T follicular helper cell (primary cell): ENCODE measurements around the gene NEDD4L.
A peak's percentile ranks its signal among the peaks of the same experiment; 100 is the strongest.
"Not testable (repeated sequence)": the region's sequence is repeated elsewhere in the genome, so short reads cannot be mapped to it uniquely, and the experiment has no call there.

ENCODE experiments used
- DNase-seq: peaks from one replicate; pipeline ENCODE4 v3.0.0-alpha.2; 2020; ENCODE audit warnings: low read depth

NEDD4L gene

DNA sequence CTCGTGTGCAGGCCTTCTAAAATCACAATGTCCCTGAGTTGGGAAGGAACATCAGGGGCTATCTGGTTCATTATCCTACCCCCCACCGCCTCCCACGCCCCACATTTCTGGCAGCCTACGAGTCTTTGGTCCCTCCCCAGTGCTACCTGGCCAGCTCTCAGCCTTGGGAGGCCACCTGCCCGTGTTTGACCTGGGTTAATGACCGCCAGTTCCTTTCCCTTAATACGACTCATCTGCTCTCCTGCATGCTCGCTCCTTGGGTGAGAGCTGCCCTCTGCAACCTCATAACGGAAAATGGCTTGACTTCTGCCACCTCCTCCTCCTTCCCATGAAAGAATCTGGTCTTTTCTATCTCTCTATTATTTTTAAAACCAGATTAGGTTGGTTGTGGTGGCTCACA lies 112.5 kb downstream of the NEDD4L start:
- no peak for DNase-seq

DNA sequence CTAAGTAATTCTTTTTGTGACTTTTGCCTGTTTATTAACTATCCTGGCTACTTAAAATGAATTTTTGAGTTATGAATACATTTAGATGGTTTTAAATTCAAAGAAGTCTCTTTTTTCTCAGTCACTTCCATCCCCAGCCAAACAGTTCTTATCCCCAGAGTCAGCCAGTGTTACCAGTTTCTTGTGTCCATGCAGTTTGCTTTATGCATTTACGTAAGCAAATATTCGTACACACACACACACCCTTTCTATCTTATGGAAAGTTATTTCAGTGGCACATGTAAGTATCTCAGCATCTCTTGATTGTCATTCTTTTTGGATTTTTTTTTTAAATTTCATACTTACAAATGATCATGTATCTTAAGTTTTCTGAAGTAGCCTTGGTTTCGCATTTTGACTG lies 113.2 kb downstream of the NEDD4L start:
- no peak for DNase-seq

DNA sequence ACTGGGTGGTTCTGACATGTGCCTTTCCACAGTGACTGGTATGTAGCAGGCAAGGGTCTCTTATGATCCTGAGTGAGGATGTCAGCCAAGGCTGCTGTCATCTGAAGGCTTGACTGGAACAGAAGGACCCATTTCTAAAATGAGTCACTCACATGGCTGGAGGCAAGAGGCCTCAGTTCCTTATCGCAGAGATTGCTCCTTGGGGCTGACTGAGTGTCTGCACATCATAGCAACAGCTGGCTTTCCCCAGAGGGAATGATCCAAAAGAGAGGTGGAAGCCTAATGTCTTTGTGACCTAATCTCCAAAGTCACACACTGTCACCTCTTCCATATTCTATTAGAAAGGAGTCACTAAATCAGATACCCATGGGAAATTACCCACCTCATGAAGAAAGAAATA lies 114.0 kb downstream of the NEDD4L start:
- no peak for DNase-seq

DNA sequence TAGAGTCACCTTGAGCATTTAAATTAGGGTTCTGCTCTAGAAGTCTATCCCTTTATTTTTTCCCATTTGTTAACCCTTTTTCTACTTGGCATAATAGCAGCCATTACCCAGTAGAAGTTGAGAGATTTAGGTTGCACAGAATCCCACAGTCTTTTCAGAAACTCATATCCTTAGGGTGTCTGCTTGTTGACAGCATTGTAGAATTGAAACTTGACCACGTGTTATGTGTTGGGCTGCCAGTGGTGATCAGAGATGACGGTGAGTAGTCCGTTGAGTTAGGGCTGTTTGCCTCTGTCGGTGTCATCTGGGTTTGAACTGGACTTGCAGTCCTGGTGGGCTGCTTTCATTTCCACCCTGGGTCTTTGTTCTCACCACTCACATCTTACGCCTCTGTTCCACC lies 114.4 kb downstream of the NEDD4L start:
- no peak for DNase-seq

DNA sequence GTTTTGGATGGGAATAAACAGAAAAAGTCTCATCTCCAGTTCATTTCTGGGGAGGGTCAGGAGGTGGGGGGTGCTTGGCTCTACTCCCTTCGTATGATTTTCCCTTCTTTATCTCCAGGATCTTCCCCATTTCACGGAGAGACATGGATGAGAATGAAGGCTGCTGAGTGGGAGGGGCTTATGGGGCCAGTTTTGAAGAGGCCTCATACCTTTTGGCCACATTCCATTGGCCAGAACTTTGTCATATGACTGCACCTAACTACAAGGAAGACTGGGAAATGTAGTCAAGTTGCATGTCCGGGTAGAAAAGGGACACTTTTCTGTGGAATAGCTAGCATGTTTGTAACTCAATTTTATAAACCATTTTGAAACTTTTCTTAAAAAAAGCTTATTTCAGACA lies 117.6 kb downstream of the NEDD4L start:
- DNase-seq = no peak

DNA sequence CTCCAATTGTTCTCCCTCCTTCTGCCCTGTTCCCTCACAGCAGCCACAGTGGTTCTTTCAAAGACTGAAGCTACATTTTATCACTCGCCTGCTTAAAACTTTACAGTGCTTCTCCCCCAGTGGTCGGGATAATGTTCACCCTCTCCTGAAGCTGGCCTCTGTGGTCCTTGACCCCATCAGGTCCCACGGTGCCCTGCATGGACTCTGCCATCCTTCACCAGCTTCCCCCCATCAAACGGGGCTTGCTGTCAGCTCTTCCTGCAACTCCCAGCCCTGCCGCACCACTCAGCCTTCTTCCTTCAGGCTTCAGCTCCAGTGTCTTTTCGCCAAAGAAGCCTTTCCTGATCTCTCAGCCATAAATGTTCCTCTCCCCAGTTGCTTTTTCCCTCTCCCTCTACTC lies 118.1 kb downstream of the NEDD4L start:
- no peak for DNase-seq

DNA sequence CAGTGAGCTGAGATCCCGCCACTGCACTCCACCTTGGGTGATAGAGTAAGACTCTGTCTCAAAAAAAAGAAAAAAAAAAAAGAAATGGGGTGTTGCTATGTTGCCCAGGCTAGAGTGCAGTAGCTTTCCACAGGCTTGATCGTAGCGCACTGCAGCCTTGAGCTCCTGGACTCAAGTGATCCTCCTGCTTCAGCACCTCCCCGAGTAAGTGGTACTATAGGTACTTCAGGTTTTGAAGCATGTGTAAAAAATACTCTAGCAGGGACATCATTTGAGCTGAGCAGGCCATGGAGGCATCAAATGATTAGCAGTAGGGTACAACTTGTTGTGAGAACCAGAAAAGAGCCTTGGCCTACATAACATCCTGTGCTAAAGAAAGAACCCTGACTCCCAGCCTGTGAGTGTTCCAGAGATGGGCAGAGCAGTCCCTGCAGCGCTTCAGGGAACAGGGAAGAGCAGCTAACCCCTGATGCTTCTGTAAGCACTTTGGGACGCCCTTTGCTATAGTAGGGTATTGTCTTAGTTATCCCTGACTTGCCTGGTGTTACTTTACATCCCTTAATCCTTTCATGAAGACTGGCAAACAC lies 119.1 kb downstream of the NEDD4L start:
- DNase-seq = no peak

DNA sequence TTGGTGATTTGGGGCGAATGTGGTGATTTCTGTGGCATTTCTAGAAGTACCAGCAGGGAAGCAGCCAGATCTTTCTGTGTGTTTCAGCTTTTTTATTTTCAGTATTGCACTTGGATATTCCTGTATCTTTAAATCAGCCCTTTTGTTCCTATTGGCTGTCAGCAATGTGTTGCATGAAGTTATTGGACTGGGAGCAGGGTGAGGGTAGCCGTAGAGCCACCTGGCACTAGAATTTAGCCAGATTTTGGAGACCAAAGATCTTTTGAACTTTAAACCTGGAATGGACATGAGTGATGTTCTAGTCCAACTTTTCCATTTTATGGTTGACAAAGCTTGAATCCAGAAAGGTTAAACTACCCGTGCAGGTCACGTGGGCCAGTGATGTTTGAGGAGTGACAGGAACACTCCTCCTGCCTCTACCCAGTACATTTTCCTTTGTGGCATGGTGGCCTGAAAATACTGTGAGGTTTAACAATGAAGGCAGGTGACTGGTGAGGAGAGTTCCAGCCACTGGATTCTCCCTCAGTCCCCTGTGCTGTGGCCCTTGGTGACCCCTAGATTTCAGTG lies 122.3 kb downstream of the NEDD4L start:
- no peak for DNase-seq

DNA sequence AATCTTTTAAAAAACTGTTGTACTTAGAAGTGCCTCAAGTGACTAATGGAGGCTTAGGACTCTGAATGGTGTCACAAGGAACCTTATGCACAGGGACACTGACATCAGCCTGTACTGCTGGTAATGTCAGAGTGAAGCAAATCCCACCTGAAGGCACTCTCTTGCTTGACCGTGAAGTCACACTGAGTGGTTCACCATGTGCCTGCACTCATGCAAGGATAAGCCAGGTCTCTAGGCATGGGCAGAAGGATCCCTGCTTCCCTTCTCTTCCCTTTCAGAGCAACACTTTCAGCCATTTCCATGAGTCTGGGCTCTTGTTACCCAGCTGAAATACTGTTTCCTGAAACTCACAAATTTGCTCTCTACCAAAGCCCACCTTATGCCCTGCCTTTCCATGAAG lies 123.0 kb downstream of the NEDD4L start:
- DNase-seq = no peak

DNA sequence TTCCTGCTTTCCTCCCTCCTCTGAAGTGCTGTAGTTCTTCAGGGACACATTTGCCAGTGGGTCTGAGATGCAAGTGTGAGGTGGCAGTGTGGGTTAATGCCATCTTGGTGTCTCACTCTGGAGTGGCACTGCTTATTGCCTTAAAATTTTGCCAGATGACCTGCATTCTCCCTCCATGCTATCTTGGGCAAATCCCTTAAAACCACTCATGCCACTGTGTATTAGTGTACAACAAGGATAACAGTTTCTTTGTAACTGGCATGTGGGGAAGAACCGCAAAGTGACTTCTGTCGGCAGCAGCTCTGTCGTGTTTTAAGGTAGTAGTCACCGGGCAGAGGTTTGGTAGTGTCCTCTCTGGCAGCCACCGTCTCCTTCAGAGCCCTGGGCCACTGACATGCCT lies 124.2 kb downstream of the NEDD4L start:
- DNase-seq = no peak

DNA sequence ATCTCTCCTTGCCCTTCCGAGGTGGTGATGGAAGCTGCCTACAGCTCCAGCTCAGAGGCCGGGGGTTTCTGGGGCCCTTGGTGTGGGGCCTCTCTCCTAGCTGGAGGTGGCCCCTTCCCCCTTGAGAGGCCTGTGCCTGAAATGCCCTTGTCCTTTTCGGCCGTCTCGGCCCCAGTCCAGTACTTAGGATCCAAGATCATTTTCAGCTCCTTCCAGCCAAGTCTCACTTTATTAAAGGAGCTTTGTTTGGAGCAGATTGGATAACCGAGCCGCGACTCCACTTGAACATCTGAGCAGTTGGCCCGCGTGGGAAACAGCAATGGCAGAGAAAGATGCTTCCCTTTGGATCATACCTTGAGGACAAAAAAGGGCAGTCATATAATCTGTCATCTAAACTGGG lies 125.0 kb downstream of the NEDD4L start:
- DNase-seq = no peak

DNA sequence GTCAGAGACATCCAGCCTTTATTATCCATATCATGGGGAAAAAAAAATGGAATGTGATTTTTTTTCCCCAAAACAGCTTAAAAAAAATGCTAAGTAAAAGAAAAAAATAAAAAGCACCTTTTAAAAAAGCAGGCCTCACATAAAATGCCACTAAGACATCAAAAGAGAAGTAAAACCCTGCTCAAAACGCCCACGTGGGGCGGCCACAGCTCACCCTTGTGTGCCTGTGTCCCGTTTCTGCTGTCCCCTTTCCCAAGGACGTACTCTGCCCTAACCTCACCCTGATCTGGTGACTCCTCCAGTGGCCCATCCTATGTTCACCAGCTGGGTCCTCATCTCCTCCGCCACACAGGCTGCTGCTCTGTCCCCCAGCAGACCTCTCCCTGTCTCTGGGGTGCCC lies 125.4 kb downstream of the NEDD4L start:
- no peak for DNase-seq

DNA sequence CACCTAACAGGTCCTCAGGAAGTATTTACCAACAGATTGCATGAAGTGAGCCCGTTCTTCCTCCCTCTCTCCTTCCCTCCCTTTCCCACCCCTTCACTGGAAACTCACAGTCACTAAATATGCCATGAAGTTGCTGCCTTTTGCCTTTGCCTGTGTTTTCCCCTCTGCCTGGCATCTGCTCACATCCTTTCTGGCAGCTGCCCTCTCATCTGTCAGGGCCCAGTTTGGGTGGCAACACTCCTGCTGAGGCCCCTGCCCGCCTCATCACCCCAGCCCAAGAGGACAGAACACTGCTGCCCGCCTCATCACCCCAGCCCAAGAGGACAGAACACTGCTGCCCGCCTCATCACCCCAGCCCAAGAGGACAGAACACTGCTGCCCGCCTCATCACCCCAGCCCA lies 126.0 kb downstream of the NEDD4L start:
- not testable (repeated sequence) for DNase-seq

DNA sequence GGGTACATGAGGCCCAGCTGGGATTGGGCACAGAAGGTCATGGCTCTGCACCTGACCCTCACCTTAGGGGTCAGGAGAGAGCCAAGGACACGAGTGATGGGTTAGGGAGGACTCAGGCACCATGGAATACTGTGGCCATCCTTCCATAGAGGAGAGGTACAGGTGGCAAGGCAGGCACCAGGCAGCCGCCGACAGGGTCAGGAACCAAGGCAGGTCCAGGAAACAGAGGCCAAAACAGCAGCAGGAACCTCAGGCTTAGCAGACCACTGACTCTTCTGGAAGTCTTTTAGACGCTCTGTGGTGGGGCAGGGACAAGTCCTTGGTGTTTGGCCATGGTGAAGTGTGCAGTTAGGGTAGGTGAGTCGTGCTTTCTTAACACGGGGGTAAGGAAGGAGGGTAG lies 128.0 kb downstream of the NEDD4L start:
- DNase-seq = no peak

DNA sequence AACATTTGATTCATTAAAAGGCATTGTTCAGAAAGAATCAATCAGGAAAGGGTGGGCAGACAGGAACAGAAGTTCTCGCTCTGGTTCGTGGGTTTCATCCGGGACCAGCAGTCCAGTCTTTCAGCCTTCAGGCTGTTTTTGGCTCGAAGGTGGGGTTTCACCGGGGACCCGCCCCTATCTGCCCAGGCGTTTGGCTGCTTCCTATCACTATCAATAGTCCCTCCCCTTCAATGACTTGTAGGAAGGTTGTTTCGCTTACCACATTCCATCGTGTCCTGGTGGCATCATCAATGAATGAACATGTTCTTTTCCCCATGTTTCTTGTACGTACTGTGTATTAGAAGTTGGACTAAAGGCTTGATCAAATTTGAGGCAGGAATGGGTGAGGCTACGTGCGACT lies 130.3 kb downstream of the NEDD4L start:
- DNase-seq = no peak

DNA sequence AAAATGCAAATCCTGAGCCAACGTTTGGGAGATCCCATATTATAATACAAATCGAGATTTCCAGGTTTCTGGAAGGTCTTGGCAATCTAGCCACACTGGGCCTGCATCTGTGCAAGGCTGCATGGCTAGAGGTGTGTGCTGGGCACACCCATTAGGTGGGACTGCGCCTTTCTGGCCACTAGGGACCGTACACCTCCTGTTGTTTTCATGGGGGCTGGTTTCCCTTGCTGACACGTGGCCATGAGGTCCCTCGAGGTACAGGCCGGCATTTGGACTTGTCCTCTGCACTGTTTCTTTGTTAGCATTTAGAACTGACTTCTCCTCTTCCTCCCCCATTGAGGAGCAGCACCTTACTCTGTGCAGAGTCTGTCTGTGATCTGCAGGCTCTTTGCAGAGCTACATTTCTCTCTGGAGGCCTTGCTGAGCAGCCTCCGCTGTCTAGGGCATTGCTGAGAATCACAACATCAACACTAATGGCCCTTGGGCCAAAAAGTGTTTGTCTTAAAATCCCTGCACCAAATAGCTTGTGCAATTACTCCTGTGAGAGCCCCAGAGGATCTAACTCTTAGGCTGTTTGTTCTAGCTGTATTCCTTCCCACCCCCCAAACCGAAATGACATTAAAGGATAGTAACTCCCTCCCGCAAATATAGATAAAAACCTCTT lies 131.2 kb downstream of the NEDD4L start:
- DNase-seq = no peak

DNA sequence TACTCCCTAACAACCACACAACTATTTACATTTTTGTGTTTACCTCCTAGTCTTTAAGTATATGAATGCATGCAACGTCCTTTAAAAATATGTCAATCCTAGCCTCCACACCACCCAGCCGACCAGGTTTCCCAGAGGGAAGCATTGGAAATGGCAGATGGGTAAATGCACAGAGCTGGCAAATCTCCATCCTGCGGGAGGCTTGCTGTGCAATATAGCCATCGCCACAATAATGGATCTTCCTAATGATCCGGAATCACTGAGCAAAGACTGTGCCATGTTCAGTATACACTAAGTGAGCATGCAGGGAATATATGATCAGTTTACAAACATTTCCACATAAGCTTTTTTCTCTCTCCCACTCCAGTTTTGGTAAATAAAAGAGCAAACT lies 131.8 kb downstream of the NEDD4L start:
- DNase-seq = no peak

DNA sequence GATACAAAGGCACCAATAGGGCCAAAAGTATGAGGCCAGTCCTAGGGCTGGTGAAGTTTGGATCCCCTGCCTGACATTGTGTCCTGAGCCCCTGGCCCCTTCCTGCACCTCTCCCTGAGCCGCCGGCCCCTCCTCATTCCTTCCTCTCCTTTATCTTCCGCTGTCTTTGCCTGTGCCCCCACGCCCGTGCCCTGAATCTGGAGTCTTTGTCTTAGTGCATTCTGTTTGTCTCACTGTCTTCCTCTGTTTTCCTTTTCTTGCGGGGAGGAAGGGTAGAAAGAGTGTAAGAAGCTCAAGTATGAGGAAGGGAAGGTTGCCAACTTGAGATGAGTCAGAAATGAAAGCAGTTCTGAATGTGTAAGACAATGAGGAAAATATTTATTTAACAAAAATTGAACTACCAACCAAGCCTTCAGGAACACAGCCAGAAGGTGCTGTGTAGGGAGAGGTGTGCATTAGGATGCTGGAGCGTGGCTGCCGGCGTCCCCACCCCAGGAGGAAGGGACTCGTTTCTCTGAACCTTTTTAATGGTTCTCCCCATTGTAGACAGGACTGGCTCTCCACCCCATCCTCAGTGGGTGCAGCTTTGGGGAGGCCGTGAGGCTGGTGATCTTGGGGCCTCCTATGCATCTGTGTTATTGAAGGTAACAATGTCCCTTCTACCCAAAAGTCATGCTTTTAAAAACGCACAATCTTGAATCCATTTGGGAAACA lies 133.1 kb downstream of the NEDD4L start:
- DNase-seq = no peak

DNA sequence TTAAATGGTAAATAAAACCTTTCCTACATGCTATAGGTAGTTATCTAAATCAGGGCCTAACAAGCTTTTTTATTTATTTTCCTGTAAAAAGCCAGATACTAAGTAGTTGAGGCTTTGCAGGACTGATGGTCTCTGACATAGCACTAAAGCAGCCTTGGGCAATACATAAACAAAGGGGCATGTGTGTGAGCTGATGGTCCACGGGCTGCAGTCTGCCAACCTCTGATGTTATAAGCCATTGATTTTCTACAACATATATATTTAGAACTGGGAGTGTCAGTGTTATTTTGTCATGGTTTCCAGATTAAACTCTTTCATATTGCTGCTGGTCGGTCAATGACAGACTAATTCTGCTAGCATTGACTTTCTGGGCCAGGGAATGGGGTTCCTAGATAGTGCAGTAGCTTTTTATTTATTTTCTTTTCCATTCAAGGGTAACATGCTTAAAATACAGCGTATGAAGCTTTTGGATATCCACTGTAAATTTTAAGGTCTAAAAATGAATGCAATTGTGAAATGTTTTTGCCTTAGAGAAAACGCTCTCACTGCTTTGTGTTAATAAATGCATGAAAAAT lies 134.0 kb downstream of the NEDD4L start:
- no peak for DNase-seq

DNA sequence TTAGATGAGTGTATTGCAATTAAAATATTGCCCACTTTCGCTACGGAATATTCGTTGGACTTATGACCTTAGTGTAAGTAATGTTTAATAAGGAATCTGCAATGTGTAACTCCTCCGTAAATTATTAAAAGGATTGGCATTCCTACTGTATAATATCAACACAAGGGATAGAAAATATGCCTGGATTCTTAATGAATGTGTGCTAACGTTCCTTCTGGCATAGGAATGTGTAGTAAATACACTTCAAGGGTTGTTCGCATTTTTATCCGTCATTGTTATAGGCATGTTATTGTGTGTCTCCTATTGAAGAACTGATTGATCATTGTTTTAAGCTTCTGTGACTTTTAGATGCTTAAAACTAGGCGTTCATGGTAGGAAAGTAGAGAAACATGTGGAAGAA lies 134.5 kb downstream of the NEDD4L start:
- DNase-seq = no peak

DNA sequence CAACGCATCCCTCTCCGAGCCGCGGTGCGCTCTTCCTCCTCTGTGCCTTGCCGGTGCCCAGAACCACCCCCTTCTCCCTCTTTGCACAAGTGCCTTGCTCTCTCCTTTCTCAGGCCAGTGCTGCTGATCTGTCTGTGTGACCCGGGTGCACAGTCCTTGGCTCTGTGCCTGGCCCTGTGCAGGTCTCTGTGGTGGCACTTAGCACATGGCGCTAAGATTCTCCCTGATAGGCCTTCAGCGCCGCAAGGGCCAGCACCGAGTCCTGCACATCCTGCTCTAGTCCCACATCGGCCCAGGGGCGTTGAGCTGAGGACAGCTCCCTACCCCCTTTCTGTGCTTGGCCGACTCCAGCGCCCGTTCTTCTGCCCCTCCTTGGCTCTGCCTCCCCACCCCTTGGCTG lies 136.1 kb downstream of the NEDD4L start:
- no peak for DNase-seq

DNA sequence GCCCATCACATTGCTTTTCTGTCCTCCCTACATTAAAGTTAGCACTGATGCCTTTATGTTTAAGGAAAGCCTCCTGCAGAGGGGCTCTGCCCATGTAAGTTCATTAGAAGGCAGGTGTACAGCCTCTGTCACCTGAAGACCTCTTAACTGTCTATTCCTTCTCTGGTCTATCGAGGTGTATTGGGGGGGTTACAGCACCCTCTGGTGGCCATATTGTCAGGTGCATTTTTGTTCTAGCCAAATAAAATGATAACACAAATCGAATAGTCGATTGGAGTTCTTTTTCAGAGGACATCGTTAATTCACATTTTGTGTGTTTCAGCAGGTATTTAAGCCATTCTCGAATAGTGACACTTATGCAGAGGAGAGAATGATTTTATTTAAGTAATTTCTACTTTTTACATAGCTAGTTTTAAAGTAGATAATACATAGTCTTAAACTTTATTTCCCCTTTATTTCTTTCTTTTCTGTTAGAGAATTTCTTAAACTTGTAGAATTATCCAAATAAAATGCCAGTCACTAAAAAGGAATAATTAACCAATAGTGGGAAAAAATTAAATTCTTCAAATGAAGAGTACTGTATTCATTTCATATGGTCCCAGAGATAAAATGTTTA lies 136.8 kb downstream of the NEDD4L start:
- peak; percentile 20 for DNase-seq

DNA sequence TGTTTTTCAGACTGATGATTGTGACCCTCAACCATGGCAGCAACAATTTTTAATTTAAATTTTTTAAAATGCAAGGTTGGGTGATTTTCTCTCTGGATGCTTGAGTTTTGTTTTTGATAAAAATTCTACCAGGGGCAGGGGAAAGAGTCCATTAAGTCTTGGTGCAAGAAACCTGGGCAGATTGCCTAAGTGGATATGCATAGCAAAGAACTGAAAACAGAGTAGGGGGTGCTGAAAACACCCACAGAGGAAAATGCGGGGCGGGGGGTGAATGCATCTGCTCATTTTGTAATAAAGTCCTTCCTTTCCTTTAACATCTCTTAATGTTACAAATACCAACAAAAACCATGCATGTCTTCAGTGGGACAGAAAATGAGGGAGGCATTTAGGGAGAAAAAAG lies 138.0 kb downstream of the NEDD4L start:
- DNase-seq = no peak
